Measurements from ENCODE around the gene PRKCE.

Gene PRKCE

DNA sequence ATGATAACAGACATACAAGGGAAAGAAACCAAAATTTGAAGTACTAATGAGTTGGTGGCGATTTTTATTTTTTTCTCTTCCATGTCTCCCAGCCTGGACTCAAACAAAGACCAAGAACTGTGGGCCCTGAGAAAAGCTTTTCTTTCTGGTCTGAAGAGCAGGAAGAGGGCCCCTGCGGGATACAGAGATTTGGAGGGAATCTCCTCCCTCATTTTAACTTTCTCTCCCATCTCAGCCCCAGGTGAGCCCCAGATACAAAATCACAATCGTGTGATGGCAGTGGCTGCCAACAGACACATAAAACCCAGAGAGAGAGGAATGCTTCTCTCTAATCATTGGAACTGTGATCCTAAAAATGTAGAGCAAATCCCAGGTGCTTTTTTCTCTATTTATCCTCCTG lies 19.5 kb upstream of the PRKCE start:
- no peak for DNase-seq (ENCODE audit: low spot score)

- no peak for DNase-seq (ENCODE audit: low spot score)
Measured at GRCh38 chr2:45634223-45634622, 17.3 kb upstream of the PRKCE start.

DNA sequence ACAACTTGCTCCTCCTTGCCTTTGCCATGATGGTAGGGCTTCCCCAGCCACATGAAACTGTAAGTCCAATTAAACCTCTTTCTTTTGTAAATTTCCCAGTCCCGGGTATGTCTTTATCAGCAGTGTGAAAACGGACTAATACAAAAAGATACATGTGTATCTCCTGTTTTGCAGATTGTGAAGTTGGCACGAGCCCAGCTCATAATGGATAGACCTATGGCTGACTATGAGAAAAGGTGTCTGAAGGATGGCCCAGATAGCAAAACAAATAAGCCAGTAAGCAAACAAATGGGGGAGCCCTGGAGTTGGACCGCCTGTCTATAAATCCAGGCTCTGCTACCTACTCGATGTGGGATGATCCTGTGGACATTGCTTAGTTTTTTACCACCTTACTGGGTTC lies 15.5 kb upstream of the PRKCE start:
- no peak for DNase-seq (ENCODE audit: low spot score)

DNA sequence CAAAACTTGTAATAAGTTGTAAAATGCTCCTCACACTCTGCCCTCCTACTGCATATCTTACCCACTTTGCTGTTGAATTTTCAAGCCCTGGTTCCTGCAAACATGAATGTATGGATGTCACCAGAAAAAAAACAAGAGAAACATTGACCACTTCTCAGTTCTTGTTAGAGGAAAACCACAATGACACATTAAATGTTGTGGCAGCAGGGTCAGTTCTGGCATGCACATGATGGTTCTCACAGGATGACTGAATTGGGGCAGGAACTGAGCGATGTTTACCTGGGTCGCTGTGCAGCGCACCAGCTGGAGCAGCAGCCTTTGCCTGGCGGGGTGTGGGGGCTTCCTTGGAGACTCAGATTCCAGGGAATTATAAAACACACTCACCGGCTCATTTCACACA lies 14.0 kb upstream of the PRKCE start:
- DNase-seq (ENCODE audit: low spot score) = no peak

DNA sequence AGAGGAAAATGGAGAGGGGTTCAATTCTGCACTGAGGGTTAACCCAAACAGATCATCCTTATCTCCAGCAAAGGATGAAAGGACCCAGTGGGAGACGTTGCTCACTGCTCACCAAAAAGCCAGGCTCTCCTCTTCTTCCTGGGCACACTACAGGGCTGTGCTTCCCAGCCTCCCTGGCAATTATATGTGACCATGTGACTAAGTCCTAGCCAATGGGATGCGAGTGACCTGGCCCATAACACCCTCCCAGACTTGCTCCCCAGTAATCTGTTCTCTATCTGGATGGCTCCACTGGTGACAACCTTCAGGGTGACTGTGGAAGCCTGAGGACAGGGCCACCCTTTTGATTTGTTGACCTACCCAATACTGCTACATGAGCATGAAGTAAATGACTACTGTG lies 10.9 kb upstream of the PRKCE start:
- DNase-seq (ENCODE audit: low spot score) = no peak

GRCh38 chr2:45643095-45643494 lies 8.4 kb upstream of the PRKCE start:
- no peak for DNase-seq (ENCODE audit: low spot score)

- DNase-seq (ENCODE audit: low spot score) = peak; percentile 94
Measured at GRCh38 chr2:45643543-45644542, 7.6 kb upstream of the PRKCE start.

DNA sequence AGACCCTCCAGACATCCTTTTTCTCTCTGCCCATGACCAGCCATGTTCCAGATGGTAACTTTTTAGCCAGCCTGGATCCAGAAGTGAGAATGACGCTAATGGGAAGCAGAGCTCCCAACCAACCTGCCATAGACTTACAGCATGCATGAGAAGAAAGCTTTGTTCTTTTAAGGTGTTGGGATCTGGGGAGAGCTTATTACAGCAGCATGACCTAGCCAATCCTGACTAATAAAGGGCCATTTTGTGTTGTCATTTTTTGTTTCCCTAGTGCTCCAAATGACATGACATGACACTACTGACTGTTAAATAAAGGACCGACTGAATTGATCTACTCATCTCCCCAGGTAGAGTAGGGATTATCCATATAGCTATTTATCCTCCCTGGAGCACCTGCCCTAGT lies 5.2 kb upstream of the PRKCE start:
- no peak for DNase-seq (ENCODE audit: low spot score)

- DNase-seq (ENCODE audit: low spot score) = no peak
Measured at GRCh38 chr2:45647356-45647755, 4.1 kb upstream of the PRKCE start.

DNA sequence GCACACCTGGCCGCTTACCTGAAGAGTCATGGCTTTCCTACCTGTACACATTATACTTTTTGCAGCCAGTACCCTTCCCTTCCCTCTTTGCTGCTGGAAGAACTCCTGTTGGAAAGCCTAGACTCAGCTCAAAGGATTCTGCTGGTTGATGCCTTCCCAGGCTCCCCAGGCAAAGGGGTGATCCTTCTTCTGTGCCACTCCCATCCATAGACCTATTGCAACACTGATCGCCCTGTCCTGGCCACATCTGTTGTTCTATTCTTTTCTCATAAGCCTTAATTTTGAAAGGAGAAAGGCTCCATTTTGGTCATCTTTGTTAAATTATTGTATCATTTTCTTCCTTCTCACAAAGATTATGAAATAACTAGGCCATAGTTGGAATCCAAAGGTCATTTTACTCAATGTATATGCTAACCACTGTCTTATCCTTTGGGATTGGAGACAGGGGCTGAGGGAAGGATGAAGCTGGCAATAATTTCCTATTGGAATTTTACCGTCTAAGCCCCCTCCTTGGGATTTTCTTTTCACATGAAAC lies 3.4 kb upstream of the PRKCE start:
- no peak for DNase-seq (ENCODE audit: low spot score)

DNA sequence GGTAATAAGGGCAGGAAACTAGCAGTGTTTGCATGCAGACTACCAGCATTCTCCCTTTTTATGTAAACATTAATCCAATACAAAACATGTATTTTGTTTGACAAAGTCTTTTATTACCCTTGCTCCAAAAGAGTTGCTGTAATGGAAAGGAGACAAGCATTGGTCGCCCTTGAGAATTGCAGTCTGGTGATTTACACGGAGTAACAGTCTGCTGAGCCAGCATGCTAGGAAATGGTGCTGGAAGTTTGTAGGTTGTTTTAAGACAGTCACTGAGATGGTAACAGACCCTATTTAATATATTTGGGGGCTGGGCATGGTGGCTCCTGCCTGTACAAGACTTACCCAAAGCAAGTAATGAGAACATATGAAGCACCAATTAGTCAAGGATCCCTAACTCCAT lies 2.8 kb upstream of the PRKCE start:
- no peak for DNase-seq (ENCODE audit: low spot score)

DNA sequence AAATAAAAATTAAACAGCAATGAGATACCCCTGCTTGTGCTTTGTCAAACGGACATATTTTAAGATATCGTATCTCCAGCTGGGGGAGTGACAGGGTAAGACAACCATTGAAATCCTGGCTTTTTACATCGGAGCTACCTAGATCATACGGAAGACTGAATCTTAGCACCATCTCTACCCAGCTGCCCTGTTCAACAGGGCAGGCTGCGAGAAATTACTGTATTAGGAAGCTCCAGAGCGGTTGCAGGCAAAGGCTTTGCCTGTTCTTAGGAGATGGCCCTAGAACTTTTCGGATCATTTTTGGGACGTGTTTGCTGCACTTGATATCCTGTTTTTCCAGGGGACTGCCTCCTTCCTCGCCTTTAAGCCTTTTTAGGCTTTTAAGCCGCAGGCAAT lies 2.0 kb upstream of the PRKCE start:
- DNase-seq (ENCODE audit: low spot score) = no peak

DNA sequence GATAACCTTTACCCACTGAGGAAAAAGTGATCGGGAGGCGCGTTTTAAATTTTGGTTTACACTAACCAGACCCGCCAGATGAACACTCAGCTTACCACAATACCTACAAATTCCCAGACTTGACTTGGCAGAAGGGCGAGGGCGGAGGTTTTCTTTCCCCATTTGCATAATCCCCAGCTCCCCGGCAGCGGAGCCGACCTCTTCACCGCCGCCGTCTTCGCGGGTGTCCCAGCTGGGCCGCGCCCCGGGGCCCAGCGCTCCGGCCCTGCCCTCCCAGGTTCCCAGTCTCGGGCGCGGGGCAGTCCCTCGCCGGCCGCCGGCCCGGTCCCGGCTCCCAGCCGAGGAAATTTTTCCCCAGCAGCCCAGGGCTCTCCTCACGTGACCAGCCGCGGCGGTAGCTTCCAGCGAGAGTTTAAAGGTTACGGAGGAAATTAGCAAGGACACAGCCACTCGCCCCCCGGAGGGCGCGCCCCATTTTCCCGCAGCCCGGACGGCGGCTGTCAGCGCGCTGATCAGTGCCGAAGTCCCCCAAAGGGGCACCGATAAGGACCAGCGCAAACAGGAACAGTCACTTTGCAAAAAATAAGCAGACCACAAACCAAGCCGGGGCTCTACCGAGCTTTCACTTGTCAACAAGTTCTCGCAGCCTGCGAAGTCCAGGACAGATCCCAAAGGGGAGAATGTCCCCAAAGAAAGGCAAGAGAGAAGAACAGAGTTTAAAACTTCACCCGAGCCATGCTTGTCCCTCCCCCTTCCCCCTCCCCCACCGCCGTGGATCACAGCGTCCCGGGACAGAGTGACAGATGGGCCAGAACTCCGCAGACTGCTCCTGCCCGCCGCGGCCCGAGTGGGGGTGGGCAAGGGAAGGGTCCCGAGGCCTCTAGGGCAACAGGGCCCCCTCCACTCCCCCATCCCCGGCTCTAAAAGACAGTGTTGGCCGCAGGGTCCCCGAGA lies 1.3 kb upstream of the PRKCE start:
- DNase-seq (ENCODE audit: low spot score) = peak; percentile 73

GRCh38 chr2:45650851-45651414 lies 542 bp upstream of the PRKCE start:
- peak; percentile 85 for DNase-seq (ENCODE audit: low spot score)

- DNase-seq (ENCODE audit: low spot score) = peak; percentile 40
Measured at GRCh38 chr2:45652090-45653031, 886 bp downstream of the PRKCE start.

DNA sequence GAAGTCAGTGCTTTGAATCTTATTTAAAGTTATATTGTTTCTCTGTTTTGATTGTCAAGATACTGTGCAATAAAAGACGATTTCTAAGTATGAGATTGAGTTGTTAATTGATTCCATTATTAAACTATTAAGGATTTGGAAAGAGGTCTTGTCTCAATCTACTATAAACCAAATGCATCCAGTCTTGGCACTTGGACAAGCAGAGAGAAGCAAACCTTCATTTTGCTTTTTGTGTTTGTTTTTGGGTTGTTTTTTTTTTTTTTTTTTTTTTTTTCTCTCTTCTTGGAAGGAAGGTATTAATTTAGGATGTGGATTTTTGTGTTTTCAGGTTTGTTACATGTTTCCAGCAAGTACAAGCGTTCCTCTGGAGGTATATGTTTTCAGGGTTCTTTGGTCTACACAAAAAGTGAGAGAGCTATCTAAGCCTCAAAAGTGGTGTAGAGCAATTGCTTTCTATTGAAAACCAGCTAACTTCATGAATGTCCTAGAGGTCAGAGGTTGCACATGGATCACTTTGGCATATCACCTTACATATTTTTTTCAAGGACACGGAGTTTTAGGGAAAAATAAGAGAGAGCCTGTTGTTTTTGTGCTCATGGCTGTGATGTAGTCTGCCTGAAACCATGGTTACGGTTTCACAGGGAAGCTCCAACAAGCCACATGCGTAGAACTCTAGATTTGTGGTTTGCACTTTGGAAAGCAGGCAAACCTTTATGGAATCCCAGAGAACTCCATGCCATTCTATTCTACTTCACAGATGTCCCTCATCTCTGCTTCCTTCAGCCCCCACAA lies 1.8 kb downstream of the PRKCE start:
- no peak for DNase-seq (ENCODE audit: low spot score)

DNA sequence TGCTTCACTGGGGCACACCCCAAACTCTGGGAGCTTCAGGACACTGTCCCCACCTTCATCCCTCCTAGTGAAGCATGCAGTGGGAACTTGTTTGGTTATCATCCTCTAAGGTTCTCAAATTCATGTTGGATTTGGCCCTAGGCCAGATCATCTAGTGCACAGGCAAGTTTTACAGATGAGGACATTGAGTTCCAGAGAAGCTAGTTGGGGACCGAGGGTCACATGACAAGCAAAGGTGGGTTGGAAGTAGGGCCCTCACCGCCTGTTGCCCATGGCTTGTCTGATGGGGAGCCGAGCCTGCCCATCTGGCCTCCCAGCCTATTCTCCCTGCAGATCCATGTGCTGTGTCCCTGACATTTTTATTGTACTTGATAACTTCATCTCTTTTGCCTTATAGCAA lies 2.8 kb downstream of the PRKCE start:
- DNase-seq (ENCODE audit: low spot score) = no peak

DNA sequence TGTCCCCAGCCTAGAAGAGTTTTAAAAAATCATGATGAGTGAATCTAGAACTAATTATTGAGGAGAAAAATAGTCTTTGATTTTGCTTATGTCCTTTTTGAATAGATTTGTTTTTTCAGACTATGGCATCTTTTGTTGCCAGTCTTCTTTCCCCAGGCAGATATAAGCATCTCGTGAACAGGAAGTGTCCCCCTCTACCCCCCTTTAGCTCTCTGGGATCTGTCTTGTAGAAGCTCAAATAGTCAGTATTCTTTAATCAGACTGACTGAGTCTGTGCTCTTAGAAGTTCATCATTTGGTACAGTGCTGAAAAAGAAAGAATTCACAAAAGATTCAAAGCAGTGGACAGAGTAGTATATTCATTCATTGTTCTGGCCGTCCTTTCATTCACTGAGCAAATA lies 10.4 kb downstream of the PRKCE start:
- no peak for DNase-seq (ENCODE audit: low spot score)

DNA sequence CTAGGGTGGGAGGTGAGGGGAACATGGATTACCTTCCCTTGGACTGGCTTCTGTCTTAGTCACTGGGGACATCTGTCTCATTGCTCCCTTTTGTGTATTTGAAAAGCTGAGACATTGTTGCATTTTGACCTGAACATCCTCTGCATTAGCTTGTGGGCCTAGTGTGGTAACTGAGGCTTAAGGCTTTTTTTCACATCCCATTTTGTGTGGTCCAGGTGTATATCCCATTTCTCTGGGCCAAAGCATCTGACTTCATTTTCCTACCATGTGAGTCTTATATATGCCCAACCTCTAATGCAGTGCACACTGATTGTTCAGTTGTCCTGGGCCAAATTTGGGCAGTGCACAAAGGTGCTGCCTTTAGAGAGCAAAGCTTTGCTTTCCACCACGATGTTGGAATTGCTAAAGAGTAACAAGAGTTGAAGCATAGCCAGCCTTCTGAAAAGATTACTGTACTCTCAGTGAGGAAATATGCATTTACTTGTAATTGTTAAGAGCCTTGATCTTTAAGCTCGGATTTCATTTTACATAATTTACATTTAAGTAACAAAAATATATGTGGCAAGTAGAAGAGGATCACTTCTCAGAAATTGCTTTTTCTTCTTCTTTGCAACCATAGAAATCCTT lies 13.3 kb downstream of the PRKCE start:
- no peak for DNase-seq (ENCODE audit: low spot score)

DNA sequence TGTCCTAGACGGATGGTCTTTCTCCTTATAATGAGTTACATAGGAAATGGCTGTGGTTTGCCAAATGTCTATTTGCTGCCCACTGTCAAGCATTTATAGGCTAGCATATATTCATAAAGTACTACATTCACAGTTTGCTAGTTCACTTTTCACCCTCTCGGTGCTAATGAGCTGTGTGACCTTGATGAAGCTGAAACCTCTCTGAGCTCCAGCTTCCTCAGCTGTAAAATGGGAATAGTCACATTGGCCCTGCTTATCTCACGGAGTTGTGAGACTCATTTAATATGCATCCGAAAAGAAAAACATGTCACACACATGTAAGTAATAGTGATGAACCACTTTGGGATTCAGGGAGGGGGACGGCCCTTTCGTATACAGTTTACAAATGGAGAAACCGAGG lies 17.0 kb downstream of the PRKCE start:
- no peak for DNase-seq (ENCODE audit: low spot score)

Measured in D341Med (cell line).